Hematopoietic multipotent progenitor cell treated with erythropoietin and hydrocortisone succinate and interleukin-3 and kit ligand, for 15 days (in vitro differentiated cells): ENCODE results near the gene ZNF454.

Experiments
- DNase-seq: peaks from one replicate; pipeline ENCODE4 v3.0.0-alpha.2; 2015; ENCODE audit warnings: low spot score

ZNF454 gene

GRCh38 chr5:178993236-178993765 lies 52.3 kb downstream of the ZNF454 start:
- DNase-seq = no peak

- no peak for DNase-seq
These were observed 53.1 kb downstream of the ZNF454 start for GRCh38 chr5:178993955-178994579.

- DNase-seq = no peak
These were observed 53.8 kb downstream of the ZNF454 start, which contains the start of gene GRM6 for GRCh38 chr5:178994580-178995340. TSS of gene GRM6 (minus strand) at chr5:178995320. CDS start at chr5:178994944, 376 bp downstream.

GRCh38 chr5:178995341-178995690 lies 54.3 kb downstream of the ZNF454 start:
- DNase-seq = no peak

- no peak for DNase-seq
These were observed 55.2 kb downstream of the ZNF454 start for GRCh38 chr5:178996156-178996555.

GRCh38 chr5:178997191-178997590 lies 56.2 kb downstream of the ZNF454 start:
- no peak for DNase-seq

GRCh38 chr5:178998441-178998840 lies 57.4 kb downstream of the ZNF454 start:
- no peak for DNase-seq

- DNase-seq = no peak
These were observed 65.6 kb downstream of the ZNF454 start for GRCh38 chr5:179006564-179006963.

- DNase-seq = no peak
These were observed 67.7 kb downstream of the ZNF454 start for GRCh38 chr5:179008667-179009066.
